Measurements from ENCODE around the gene ERCC1.

Gene ERCC1

DNA sequence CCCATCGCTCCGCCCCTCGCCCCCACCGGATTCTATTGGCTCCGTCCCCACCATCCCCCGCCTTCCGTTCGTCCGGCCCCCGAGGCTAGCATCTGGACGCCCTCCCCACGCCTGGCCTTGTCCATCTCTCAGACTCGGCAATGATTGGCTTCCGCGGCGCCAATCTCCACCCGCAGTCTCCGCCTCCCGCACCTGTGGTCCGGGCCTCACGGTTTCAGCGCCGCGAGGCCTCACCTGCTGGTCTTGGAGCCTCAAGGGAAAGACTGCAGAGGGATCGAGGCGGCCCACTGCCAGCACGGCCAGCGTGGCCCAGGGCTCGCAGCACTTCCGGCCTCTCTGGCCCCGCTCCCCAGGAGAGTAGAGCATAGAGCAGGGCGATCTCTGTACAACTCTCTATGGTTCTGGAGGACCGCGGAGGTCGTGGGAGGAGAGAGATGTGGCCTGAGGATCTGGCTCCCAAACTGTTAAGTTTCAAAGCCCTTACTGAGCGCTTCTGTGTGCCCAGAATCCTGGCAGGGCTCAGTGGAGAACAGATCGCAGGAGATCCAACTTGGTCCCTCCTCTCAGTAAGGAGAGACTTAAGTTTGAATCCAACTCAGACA lies at the start of gene ERCC1:
TSS of gene ERCC1 (minus strand) at position 329 of the 602 bp plus-strand sequence. CDS start 543 bp downstream, outside the sequence.
- DNase-seq: no peak

DNA sequence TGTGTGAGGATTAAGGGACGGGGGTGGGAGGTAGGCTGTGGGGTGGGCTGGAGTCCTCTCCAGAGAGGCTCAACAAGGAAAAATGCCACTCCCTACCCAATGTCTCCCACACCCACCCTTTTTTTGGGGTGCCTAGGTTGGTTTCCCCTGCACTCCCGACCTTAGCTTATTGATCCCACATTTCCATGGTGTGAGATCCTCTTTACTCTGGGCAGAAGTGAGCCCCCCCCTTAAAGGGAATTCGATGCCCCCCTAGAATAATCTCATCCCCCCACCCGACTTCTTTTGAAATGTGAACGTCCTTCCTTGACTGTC lies 49.6 kb upstream of the ERCC1 start:
- DNase-seq: no peak

DNA sequence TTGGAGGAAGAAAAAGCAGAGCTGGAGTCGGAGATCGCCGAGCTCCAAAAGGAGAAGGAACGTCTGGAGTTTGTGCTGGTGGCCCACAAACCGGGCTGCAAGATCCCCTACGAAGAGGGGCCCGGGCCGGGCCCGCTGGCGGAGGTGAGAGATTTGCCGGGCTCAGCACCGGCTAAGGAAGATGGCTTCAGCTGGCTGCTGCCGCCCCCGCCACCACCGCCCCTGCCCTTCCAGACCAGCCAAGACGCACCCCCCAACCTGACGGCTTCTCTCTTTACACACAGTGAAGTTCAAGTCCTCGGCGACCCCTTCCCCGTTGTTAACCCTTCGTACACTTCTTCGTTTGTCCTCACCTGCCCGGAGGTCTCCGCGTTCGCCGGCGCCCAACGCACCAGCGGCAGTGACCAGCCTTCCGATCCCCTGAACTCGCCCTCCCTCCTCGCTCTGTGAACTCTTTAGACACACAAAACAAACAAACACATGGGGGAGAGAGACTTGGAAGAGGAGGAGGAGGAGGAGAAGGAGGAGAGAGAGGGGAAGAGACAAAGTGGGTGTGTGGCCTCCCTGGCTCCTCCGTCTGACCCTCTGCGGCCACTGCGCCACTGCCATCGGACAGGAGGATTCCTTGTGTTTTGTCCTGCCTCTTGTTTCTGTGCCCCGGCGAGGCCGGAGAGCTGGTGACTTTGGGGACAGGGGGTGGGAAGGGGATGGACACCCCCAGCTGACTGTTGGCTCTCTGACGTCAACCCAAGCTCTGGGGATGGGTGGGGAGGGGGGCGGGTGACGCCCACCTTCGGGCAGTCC lies 49.0 kb upstream of the ERCC1 start:
- DNase-seq: no peak

DNA sequence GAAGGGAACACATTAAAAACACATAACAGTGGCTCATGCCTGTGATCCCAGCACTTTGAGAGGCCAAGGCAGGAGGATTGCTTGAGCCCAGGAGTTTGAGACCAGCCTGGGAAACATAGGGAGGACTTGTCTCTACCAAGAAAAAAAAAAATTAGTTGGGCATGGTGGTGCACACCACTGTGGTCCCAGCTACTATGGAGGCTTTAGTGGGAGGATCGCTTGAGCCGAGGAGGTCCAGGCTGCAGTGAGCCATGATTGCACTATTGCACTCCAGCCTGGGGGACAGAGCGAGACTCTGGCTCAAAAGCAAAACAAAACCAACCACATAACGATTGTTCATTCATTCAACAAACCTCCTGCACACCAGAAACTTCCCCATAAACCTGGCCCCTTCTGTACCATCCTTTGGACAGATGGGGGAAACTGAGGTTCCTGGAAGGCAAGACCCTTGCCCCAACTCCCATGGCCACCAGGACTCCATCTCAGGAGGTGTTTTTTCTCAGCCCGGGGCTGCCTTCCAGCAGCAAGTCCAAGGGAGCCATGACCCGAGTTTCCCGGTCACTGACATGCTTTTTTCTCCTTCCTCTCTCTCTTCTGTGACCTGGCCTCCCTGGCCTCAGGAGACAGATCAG lies 48.3 kb upstream of the ERCC1 start:
- no peak for DNase-seq

DNA sequence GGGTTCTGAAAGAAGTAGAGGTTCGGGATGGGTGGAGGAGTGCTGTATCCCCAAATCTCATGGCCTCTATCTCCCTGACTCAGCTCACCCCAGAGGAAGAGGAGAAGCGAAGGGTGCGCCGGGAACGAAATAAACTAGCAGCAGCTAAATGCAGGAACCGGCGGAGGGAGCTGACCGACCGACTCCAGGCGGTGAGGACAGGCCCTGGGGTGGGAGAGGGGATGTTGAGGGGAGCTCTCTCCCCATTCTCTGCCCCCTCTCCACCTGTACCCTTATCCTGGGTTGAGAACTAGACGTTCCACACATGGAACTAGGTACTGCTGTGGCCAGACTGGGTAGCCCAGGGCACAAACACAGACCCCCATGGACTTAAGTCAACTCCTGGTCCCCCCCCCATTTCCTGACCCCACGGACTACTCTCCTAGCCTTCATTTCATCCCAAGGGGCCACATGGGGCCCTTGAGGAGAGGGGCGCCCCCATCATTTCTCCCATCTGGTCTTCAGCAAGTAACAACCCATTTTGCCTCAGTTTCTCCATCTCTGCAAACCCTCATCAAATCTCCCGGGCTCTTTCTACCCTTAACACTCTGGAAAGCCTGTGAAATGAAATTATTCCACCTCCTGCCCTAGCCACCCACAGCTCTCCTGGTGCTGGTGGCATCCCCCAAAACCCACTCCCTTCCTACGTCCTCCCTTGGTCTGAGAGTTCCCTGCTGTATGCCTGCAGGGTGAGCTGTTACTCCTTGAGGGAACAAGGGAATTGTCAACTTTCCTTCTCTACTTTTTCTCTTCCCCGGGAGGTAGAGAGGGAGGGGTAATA lies 47.6 kb upstream of the ERCC1 start:
- DNase-seq: no peak

DNA sequence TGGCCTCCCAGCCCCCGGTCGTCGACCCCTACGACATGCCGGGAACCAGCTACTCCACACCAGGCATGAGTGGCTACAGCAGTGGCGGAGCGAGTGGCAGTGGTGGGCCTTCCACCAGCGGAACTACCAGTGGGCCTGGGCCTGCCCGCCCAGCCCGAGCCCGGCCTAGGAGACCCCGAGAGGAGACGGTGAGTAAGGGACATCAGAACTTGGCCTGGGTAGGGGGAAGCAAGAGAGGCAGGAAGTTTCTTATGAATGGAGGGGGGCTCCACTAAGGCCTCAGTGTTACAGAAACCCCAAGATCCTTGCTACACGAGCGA lies 47.0 kb upstream of the ERCC1 start:
- no peak for DNase-seq

DNA sequence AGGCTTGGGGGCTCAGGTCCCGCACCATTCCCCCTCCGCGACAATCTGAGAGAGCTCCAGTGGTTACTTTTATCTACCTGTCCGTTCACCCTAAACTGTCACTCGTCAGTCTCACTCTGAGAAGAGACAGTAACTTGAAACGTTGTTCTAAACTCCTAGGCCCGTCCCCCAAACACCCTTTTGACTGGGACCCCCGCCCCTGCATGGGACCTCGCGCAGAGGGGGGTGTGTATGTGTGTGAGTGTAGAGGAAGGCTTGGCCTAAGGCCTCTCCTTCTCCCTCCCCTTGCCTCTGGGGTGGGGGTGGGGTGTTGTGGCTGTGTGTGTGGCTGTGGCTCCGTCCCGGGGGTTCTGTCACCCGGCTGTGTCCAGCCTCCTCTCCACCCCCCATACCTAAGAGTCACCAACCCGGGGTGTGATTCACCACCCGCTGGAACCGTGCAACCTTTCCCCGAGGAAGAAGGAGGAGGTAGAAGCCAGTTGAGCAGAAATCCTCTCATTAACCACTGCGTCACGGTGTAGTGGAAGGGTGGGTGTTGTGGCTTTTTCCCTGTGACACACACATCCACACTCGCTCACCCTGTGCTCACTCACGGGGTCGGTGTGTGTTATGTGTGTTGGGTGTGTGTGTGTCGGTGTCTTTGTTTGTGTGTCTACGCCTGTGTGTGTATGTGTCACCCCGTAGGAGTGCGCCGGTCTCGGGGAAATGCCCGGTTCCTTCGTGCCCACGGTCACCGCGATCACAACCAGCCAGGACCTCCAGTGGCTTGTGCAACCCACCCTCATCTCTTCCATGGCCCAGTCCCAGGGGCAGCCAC lies 46.4 kb upstream of the ERCC1 start:
- no peak for DNase-seq

DNA sequence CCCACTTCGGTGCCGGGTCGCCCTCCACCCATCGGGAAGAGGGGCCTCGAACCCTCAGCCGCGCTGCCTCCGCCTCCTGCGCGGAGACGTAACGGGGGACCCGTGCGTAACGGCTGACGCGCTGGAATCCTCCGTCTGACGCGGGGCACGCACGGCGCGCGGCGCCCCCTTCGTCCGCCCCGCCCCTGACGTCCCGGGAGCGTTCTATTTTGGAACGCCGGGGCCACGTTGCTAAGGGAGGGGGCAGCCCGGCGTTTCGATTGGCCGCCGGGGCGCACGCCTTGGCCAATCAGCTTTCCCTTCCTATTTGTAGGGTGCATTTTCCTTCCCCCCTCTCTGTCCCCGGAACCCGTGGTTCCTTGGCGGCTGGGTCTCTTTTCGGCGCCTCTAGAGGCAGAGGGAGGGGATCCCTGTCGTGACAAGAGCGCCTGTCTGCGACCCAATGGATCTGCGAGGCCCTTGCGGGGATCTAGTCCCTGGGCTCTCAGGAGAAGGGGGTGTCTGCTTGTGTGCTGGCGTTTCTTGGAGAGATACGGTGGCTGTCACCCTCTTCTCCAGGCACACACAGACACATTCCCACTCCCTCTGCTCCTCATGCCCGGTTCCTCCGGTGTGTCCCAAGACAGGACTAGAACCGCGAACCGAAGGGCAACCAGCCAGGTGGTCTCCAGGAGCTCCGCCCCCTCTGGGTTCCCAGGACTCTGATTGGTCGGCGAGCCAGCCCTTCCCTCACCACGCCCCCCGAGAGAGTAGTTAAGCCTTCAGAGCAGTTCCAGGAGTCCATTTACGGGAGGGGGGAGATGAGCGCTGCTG lies 45.6 kb upstream of the ERCC1 start:
- DNase-seq: no peak

DNA sequence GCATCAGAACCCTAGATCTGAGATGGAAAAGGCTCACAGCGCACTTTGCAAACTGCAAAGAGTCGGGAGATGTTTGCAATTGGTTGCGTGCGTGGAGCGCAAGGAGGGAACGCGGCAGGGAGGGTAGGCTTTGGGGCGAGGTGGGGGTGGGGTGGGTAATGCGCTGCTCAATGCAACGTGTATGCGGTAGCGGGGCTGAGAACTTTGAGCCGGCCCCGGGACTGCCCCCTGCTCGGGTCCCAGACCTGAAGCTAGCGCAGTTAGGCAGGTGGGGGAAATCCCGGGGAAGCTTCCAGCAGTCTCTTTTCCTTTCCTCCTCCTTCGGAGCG lies 45.0 kb upstream of the ERCC1 start:
- no peak for DNase-seq

DNA sequence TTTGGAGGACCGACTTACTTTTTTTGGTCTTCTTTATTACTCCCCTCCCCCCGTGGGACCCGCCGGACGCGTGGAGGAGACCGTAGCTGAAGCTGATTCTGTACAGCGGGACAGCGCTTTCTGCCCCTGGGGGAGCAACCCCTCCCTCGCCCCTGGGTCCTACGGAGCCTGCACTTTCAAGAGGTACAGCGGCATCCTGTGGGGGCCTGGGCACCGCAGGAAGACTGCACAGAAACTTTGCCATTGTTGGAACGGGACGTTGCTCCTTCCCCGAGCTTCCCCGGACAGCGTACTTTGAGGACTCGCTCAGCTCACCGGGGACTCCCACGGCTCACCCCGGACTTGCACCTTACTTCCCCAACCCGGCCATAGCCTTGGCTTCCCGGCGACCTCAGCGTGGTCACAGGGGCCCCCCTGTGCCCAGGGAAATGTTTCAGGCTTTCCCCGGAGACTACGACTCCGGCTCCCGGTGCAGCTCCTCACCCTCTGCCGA lies 44.5 kb upstream of the ERCC1 start:
- DNase-seq: no peak

DNA sequence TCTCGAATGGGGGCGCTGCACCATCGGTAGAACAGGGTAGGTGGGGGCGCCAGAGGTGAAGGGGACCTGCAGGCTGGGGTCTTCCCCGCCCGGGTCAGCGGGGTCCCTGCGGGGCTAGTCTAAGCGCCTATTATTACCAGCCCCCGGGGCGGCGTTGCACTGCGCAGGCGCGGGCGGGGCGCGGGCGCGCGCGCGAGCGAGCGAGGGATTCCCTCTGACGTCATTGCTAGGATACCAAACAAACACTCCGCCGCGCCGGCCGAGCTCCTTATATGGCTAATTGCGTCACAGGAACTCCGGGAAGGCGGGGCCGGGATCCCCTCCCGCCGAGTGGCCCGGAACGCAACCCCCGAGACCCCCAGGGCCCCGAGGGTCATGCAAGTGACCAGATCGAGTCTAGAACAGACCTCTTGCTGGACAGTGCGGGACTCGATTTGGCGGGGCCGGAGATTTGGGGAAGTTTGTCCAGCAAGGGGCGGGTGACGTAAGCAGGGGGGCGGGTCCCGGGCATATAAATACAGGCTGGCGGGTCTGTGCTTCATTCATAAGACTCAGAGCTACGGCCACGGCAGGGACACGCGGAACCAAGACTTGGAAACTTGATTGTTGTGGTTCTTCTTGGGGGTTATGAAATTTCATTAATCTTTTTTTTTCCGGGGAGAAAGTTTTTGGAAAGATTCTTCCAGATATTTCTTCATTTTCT lies 43.9 kb upstream of the ERCC1 start, which contains the start of gene FOSB:
TSS of gene FOSB (plus strand) at position 541 of the 703 bp plus-strand sequence. CDS start 591 bp downstream, outside the sequence.
- no peak for DNase-seq

DNA sequence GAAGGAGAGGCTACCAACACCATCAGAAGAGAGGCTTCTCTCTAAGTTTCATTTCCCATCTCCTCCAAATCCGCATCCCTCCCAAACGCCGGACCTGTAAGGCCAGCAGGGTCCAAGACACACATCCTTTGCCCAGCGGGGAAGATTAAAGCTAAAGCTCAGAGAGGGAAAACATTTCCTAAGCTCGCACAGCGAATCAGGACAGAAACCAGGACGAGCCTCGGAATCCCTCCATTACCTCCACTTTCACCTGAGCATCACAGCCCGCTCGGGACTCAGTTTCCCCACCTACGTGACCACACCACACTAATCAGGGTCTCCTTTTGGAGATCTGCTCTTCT lies 43.4 kb upstream of the ERCC1 start:
- no peak for DNase-seq

DNA sequence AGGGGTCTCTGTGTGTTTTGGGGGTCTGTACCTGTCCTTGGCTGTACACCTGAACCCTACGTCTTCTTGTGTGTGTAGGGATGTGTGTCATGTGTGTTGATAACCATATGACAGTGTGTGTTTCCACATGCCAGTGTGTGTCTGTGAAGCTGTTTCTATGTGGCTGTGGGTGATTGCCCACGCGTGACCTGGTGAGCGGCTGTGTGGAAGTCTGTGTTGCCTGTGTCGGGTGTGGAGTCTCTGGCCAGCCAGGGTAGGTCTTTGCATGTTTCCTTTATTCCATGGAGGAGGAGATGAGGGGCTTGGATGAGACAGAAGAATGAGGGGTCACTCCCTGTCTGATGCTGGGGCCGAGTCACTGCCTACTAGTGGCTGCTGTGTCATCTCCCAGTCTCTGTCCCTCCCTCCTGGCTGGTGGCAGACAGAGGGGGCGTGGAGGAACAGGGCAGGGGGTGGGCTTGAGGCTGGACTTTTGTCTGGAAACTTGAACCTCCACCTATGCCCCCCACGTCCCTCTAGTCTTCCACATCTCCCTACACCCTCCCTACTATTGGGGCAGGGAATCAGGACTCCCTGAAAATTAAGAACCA lies 41.2 kb upstream of the ERCC1 start:
- no peak for DNase-seq

DNA sequence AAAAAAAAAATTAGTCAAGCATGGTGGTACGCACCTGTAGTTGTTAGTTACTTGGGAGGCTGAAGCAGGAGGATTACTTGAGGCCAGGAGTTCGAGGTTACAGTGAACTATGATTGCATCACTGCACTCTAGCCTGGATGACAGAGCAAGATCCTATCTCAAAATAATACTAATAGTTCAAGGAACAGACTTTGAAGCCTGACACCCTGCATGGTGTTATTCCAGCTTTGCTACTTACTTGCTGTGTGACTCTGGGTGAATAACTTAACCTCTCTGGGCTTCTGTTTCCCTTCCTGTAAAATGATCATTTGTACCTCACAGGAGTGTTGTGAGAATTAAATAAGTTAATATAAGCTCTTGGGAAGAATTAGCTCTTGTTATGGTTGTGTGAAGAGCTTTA lies 40.6 kb upstream of the ERCC1 start:
- DNase-seq: no peak

DNA sequence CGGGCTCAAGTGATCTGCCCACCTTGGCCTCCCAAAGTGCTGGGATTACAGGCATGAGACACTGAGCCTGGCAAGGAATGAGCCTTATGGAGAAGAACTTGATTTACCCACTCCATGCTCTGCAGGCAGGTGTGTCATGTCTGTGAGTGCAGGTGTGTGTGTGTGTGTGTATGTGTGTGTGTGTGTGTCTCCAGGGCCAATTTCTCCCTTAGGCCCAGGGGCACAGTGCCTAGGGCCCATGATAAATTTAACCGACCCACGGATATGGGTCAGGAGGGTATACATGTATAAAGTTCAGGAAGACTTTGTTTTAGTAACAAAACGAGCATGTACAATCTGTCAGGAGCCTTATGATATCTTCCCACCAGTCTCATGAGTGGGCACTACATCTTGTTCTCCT lies 39.5 kb upstream of the ERCC1 start:
- no peak for DNase-seq

DNA sequence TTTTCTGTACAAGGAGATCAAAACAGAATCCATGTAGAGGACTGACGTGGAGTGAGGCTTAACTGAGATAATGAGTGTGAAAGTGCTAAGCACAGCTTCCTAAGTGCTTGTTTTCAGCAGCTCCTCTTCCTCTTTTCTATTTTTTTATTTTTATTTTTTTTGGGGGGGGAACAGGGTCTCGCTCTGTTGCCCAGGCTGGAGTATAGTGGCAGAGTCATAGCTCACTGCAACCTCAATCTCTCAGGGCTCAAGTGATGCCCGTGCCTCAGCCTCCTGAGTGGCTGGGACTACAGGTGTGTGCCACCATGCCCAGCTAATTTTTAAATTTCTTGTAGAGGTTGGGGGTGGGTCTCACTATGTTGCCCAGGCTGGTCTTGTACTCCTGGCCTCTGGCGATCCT lies 38.5 kb upstream of the ERCC1 start:
- no peak for DNase-seq

DNA sequence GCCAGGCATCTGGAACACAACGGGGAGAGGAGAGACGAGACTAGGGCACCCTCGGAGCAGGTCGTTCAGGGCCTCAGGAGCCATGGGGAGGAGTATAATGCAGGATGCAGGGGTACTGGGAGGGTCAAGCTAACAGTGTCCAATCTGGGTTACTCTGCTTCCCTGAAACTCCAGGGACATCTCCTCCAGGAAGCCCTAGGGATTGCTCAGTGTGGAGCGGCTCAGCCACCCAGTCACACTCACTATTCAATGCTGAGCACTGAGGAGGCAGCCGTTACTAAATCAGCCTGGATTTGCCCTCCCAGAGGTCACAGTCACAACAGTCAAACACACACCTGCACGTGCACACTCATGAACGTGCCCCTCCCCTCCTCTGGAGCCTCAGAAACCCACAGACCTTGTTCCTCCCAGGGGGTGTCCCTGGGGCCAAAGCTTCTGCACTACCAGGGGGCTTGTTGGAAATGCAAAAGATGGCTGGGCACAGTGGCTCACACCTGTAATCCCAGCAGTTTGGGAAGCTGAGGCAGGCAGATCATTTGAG lies 37.2 kb upstream of the ERCC1 start:
- no peak for DNase-seq

DNA sequence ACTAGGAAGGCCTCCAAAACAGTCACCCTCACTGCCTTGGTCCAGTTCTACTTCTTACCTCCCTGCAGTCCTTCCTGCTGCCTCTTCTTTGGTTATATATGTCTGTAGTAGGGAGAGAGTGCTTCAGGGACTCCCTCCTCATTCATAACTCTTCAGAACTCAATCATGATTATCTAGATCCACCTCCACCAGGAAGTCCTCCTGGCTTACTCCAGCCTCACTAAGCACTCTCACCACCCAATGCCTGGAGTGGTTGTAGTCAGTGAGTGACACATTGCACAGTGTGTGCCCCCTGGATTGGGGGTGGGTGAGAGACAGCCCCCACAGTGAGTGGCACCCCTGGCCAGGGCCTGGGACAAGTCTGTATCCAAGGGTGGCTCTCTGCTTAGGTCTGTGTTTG lies 34.1 kb upstream of the ERCC1 start:
- DNase-seq: no peak

DNA sequence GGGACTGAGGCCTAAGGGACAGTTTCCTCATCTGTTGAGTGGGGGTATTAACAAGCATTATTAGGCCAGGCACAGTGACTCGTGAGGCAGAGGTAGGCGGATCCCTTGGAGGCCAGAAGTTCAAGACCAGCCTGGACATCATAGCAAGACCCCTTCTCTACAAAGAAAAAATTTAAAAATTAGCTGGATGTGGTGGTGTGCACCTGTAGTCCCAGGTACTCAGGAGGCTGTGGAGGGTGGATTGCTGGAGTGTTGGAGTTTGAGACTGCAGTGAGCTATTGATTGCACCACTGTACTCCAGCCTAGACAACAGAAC lies 32.7 kb upstream of the ERCC1 start:
- DNase-seq: no peak

DNA sequence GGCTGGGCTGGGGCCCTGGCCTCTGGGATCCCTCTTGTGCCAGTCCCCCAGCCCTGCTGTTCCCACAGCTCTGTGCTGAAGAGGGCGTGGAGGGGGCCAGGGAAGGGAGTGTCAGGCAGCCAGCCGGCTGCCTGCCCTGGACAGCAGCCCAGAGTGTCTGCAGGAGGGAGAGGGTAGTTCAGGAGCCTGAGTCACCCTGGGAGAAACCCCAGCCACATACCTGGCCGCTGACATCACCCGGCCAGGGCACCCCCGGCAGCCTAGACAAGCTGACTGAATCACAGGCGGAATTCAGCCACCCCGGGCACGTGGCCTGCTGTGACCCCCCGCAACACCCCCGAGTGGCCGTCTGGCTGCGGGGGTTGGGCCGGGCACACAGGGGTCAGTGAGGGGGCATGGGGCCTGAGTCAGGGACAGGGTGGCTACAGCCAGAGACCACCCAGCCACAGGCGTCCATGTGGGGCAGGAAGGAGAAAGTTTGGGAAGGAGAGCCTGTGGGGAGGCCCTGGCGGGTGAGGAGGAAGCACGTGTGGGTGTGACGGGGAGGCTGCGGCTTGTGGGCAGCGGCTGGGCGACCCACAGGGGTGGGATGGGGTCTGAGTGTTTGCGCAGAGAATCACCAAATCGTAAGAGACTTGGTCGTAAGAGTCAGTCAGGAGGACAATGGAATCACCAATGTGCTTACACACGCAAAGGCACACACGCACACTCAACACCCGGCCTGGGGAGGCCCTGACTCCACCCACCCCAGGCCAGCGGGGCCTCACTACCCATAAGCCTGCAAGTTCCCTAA lies 32.2 kb upstream of the ERCC1 start:
- DNase-seq: no peak
